ENCODE results near the gene MKI67.
A peak's percentile ranks its signal among the peaks of the same experiment; 100 is the strongest.

Gene MKI67

GRCh38 chr10:128080641-128081040 is 45.6 kb downstream of the MKI67 start:
- DNase-seq: no peak

- no peak for DNase-seq
Observed at GRCh38 chr10:128080231-128080630, 46.0 kb downstream of the MKI67 start.

- DNase-seq: peak; percentile 40
Observed at GRCh38 chr10:128078136-128078969, 47.9 kb downstream of the MKI67 start.

GRCh38 chr10:128077155-128077875 is 48.9 kb downstream of the MKI67 start:
- DNase-seq: no peak

GRCh38 chr10:128074589-128074988 is 51.6 kb downstream of the MKI67 start:
- no peak for DNase-seq

- no peak for DNase-seq
Observed at GRCh38 chr10:128073890-128074289, 52.3 kb downstream of the MKI67 start.

- no peak for DNase-seq
Observed at GRCh38 chr10:128072941-128073645, 53.1 kb downstream of the MKI67 start.

GRCh38 chr10:128072046-128072445 is 54.2 kb downstream of the MKI67 start:
- DNase-seq: no peak

- DNase-seq: no peak
Observed at GRCh38 chr10:128071417-128071782, 54.8 kb downstream of the MKI67 start.

- no peak for DNase-seq
Observed at GRCh38 chr10:128070721-128071416, 55.4 kb downstream of the MKI67 start.

GRCh38 chr10:128070161-128070560 is 56.1 kb downstream of the MKI67 start:
- DNase-seq: no peak

GRCh38 chr10:128069351-128070051 is 56.7 kb downstream of the MKI67 start:
- peak; percentile 81 for DNase-seq

- DNase-seq: no peak
Observed at GRCh38 chr10:128068398-128069285, 57.6 kb downstream of the MKI67 start.

GRCh38 chr10:128067691-128068397 is 58.4 kb downstream of the MKI67 start:
- no peak for DNase-seq

GRCh38 chr10:128066870-128067382 is 59.3 kb downstream of the MKI67 start:
- DNase-seq: no peak

- no peak for DNase-seq
Observed at GRCh38 chr10:128065881-128066534, 60.2 kb downstream of the MKI67 start.

- no peak for DNase-seq
Observed at GRCh38 chr10:128064970-128065580, 61.1 kb downstream of the MKI67 start.

- peak; percentile 92 for DNase-seq
Observed at GRCh38 chr10:128064108-128064969, 61.9 kb downstream of the MKI67 start.
